LNCAP (cell line): Measurements from ENCODE around the gene RNASE9.

ENCODE experiments used
- TF ChIP-seq, protein P1 (sequence below): fragments of 450-650 bp; IDR thresholded peaks from 2 replicates; pipeline ENCODE4 v1.5.1; 2017; ENCODE audit warnings: mild to moderate bottlenecking

Gene RNASE9

DNA sequence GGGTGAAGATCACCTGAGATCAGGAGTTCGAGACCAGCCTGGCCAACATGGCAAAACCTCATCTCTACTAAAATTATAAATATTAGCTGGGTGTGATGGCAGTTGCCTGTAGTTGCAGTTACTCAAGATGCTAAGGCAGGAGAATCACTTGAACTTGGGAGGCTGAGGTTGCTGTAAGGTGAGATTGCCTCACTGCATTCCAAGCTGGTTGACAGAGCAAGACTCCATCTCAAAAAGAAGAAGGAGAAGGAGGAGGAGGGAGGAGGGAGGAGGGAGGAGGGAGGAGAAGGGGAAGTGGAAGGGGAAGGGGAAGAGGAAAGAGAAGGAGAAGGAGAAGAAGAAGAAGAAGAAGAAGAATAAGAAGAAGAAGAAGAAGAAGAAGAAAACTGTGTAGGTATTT, 38.5 kb downstream of the RNASE9 start:
- TF ChIP-seq, protein P1, sequence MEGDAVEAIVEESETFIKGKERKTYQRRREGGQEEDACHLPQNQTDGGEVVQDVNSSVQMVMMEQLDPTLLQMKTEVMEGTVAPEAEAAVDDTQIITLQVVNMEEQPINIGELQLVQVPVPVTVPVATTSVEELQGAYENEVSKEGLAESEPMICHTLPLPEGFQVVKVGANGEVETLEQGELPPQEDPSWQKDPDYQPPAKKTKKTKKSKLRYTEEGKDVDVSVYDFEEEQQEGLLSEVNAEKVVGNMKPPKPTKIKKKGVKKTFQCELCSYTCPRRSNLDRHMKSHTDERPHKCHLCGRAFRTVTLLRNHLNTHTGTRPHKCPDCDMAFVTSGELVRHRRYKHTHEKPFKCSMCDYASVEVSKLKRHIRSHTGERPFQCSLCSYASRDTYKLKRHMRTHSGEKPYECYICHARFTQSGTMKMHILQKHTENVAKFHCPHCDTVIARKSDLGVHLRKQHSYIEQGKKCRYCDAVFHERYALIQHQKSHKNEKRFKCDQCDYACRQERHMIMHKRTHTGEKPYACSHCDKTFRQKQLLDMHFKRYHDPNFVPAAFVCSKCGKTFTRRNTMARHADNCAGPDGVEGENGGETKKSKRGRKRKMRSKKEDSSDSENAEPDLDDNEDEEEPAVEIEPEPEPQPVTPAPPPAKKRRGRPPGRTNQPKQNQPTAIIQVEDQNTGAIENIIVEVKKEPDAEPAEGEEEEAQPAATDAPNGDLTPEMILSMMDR = no peak

DNA sequence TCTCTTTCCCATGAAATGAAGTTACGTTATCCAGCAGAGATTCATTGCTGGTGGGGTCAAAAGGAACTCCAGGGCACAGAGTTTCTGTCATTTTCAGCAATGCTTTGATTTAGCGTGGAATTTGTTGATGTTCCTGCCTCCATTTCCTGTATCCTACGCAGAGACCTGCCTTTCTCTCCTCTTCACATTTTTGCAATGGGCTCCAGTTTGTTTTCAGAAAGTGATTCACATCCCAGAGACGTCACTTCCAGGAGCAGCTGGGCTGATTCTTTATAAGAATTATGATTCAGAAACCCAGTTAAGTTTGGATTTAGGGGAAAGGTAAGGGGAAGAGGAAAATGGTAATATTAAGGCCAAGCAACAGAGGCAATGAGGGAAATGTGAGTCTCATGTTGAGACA, 43.9 kb downstream of the RNASE9 start:
- TF ChIP-seq, protein P1 = no peak

DNA sequence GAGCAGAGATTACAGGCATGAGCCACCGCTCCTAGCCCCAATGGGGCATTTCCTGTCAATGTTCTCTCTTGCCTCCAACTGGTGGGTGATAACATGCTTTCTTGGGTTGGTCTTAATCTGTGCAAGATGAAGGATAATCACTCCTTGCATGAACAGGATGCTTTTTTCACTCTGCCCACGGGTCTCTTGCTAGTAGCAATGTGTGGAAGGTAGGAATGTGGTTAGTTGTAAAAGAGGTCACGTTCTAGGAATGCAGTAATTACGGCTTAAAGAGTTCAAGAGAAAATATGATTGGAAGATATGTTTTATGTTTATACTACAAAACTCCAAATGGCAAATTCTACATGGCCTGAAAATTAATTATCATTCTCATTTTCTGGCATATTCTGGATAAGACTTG, 45.0 kb downstream of the RNASE9 start:
- TF ChIP-seq, protein P1 = no peak

DNA sequence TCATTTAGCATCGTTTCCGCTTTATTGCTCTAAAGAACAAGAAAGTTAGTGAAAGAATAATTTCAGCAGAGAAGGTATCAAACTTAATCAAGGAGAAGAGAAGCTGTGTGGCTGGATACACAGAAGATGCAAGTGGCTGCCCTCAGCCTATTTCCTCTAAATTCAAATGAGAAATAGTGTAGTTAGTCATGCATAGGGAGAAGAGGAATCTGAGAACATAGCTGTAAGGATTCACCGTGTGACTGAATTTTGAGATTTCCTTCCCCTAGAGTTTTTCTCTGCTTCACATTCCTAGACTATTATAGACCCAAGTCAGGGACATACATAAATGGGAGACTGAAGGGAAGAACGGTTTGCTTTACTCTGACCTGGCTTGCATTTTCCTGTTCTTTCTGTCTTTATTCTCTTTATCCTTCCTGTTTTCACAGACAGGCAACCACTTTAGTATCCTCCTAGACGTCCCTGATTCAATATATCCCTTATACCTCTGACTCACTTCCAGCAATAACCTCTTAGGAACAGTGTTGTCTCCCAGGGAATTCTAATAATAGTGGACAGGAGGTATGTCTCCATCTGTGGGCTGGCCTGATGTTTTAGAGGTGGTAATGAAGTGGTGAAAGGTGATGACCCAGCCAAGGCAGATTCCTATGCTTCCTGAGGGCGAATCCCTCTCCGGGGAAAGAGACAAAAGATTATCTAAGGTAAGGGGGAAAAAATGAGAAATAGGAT, 48.5 kb downstream of the RNASE9 start:
- TF ChIP-seq, protein P1 = no peak

DNA sequence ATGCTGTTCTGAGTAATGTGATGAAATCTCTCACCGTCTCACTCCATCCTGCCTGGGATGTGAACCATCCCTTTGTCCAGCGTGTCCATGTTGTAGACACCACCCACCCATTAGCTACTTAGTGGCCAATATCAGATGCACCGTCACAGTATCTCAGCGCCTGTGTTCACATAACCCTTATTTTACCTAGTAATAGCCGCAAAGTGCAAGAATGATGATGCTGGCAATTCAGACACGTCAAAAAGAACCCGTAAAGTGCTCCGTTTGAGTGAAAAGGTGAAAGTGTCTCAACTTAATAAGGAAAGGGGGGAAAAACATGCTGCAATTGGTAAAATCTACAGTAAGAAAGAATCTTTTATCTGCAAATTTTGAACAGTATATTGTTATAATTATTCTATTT, 52.5 kb downstream of the RNASE9 start:
- TF ChIP-seq, protein P1 = no peak
